ENCODE measurements around the gene CDKN2B.

Gene CDKN2B

GRCh38 chr9:22033012-22033630 lies 24.0 kb upstream of the CDKN2B start:
- DNase-seq, result no peak

- no peak for DNase-seq
These were observed 22.7 kb upstream of the CDKN2B start for GRCh38 chr9:22031655-22032411.

- no peak for DNase-seq
These were observed 21.0 kb upstream of the CDKN2B start for GRCh38 chr9:22030101-22030598.

- no peak for DNase-seq
These were observed 20.1 kb upstream of the CDKN2B start for GRCh38 chr9:22029231-22029630.

DNA sequence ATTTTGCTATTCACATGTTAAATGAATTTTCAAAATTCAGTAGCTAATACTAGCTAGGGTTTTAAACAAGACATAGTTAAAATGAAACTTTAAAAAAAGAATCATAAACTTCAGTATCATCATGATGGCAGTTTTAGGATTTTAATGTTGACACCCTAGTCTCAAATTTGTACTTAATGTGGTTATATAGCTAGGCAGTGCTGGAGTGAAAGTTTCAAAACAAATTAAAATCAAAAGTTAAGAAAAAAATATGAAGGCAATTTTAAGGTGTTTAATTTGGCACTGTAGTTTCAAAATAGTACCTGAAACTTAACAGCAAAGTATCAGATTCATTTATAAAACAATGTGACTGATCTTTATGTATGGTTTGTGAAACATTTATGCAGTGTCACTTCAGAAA lies 19.3 kb upstream of the CDKN2B start:
- DNase-seq, result no peak

GRCh38 chr9:22026696-22027095 lies 17.6 kb upstream of the CDKN2B start:
- DNase-seq, result no peak

- no peak for DNase-seq
These were observed 13.3 kb upstream of the CDKN2B start for GRCh38 chr9:22022396-22022795.

- peak; percentile 60 for DNase-seq
These were observed 1.9 kb upstream of the CDKN2B start for GRCh38 chr9:22010866-22011625.

- DNase-seq, result no peak
These were observed 382 bp upstream of the CDKN2B start for GRCh38 chr9:22009506-22009867.

DNA sequence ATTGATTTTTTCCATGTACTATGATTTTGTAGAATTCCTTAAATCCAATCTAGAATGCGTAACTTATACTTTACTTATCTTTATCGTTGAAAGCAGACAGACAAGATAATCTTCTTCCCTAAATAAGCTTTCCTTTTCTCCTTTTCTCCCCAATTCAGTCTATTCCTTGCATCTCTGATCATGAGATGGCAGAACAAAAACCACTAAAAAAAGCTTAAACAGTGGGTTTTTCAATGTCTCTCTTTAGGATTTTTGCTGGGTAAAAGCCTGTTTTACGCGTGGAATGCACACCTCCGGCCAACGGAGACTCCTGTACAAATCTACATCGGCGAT lies 755 bp downstream of the CDKN2B start:
- DNase-seq, result no peak

- DNase-seq, result no peak
These were observed 3.2 kb downstream of the CDKN2B start for GRCh38 chr9:22005702-22006606.

DNA sequence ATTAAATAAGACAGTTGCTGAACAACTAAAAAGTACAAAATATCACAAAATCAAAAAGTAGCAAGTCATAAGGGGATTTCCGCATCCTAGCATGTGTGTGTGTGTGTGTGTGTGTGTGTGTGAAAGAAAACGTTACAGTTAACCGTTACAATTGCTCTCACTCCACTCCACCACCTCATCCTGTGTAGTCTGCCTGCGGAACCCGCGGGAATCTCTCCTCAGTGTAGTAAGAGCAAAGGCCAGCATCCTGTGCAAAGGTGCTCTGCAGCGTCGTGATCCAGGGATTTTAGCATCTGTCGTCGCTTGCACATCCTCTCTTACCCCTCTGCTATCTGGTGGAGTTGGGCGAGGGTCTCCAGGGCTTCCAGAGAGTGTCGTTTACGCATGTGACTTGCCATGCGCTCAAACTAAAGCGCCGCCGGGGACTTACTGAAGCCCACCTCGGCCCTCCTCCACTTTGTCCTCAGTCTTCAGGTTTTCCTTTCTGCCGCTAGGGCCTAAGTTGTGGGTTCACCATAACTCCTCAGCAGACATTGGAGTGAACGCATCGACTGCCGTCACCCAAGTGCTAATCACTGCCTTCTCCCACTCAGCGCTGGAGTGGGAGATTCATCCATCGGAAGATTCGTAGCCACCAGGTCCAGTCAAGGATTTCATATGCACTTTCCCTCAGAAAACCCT lies 3.9 kb downstream of the CDKN2B start:
- no peak for DNase-seq

GRCh38 chr9:22002038-22002437 lies 7.1 kb downstream of the CDKN2B start:
- no peak for DNase-seq

DNA sequence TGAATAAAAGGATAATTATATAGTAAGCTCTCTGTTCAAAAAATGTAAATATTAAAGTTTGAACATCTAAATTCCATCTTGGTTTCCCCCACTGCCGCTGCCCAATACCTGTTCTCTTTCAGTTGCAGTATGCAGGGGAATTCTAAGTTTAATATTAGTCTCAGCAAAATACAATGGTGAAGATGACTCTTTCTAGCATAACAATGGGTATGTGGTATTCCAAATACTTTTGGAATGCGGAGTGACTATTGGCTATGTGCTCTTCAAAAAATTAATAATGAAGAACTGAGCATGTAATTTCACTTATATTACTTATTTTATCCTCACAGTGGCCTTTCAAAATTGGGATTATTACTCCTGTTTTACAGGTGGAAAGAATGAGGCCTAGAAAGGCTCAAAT lies 11.1 kb downstream of the CDKN2B start:
- DNase-seq, result no peak

- DNase-seq, result no peak
These were observed 11.6 kb downstream of the CDKN2B start for GRCh38 chr9:21997480-21997879.

DNA sequence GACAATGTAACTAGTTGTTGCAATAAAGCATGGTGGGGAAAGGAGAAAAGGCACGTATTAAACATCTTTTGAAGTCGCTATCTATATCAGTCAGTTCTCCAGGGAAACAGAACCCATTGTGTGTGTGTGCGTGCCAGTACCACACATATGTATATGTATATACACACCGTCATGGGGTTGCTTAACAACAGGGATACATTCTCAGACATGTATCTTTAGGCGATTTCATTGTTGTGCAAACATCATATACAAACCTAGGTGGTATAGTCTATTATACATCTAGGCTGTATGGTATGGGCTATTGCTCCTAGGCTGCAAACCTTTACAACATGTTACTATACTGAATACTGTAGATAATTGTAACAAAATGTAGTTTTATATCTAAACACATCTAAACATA lies 12.2 kb downstream of the CDKN2B start:
- DNase-seq, result no peak

DNA sequence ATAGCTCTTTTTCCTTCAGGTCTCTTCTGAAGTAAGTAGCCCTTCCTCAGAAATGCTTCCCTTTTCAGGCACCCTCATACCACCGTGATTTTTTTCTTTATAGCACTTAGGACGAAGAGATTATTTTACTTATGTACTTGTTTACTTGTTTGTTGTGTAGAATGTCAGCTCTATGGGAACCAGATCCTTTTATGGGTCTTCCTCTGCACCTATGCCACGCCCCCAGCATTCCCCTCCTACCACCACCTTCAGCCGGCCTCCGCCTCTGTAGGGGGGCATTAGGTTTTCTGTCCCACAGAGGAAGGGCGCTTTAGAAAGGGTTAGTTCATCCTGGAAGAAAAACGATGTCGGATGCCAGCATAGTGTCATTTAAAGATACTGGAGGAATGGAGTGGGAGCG lies 12.7 kb downstream of the CDKN2B start:
- DNase-seq, result no peak

GRCh38 chr9:21995666-21996398 lies 13.3 kb downstream of the CDKN2B start:
- peak; percentile 51 for DNase-seq

- DNase-seq, result peak; percentile 70
These were observed 14.0 kb downstream of the CDKN2B start for GRCh38 chr9:21995006-21995665.

GRCh38 chr9:21994556-21995005 lies 14.5 kb downstream of the CDKN2B start, which contains the start of gene CDKN2B-AS1:
TSS of gene CDKN2B-AS1 (plus strand) at chr9:21994791.
- DNase-seq, result peak; percentile 60

All from right hindlimb (tissue), 1 donor.